ENCODE measurements around the gene MYG1. TPM values are rescaled to one million over a fixed set of nuclear protein-coding genes. Genes with fewer than 3 reads are reported as not detected.

Gene MYG1
- total RNA-seq, 1 experiment from 2014 or later: 32.4 TPM

GRCh38 chr12:53313996-53314395 is 14.5 kb downstream of the MYG1 start:
- no peaks in the 10 kb centered on the region for H3K9me3 Mint-ChIP-seq (ENCODE audit: low read depth, unreplicated experiment)
- no peaks in the 10 kb centered on the region for H3K4me1 Mint-ChIP-seq (ENCODE audit: low read depth, unreplicated experiment)
- no TSS peak for BruUV-seq (replicated peaks)
- peaks cover 27% of the 10 kb centered on the region for H3K36me3 Mint-ChIP-seq (ENCODE audit: insufficient read depth, unreplicated experiment)
- no peak overlapping the region for H3K4me3 Mint-ChIP-seq (ENCODE audit: low read depth, unreplicated experiment)
- no peaks in the 10 kb centered on the region for H3K27me3 Mint-ChIP-seq (ENCODE audit: unreplicated experiment)
- CTCF ChIA-PET: no interaction called here
- intact Hi-C loops (cut with micrococcal nuclease; ENCODE audit: unreplicated experiment): no loop called here
- no peak for DNase-seq
- H3K27ac Mint-ChIP-seq (ENCODE audit: unreplicated experiment): no peak overlapping the region
- TF ChIP-seq CTCF (IDR thresholded peaks at IDR 0.05; ENCODE audit: unreplicated experiment): no peak

DNA sequence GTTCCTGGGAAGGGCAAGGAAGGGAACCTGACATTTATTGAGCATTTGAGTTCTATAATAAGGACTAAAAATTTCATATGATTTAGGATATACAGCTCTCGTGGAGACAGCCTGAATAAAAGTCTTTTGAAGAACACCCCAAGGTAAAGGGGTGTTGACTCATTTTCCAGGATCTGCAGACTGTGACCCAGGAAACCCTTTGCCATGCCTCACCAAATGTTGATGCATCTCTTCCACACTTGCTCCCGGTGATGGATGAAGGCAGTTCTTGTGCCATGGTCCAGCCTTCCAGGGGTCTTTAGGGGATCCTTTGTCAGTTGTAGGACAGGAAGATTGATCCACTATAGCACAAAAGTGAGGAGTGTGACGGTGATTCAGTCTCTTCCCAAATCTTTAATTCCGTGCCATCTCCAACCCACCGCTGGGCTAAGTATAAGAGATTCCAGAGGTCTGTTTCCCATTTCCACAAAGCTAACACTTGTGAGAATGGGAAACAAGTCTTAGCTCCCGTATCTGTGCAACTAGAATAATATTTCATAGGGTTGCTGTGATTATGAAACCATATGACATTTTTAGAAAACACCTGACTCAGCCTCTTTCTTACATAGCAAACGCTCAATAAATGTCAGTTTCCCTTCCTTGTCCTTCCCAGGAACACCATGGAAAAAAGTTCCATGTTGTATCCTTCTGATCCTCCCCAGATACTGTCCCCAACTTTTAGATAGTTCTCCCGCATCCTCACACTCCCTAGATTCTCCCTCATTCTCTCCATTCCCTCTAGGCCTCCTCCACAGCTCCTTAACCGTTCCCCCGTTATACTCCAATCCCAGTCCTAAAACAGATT is 21.1 kb downstream of the MYG1 start:
- H3K27me3 Mint-ChIP-seq (ENCODE audit: unreplicated experiment): no peaks in the 10 kb centered on the region
- intact Hi-C loops (cut with micrococcal nuclease; ENCODE audit: unreplicated experiment): loop anchor here (5.0 kb wide), 1 partner anchor 187 kb away; the partner anchor contains the start of gene NPFF
- TF ChIP-seq CTCF (IDR thresholded peaks at IDR 0.05; ENCODE audit: unreplicated experiment): no peak

DNA sequence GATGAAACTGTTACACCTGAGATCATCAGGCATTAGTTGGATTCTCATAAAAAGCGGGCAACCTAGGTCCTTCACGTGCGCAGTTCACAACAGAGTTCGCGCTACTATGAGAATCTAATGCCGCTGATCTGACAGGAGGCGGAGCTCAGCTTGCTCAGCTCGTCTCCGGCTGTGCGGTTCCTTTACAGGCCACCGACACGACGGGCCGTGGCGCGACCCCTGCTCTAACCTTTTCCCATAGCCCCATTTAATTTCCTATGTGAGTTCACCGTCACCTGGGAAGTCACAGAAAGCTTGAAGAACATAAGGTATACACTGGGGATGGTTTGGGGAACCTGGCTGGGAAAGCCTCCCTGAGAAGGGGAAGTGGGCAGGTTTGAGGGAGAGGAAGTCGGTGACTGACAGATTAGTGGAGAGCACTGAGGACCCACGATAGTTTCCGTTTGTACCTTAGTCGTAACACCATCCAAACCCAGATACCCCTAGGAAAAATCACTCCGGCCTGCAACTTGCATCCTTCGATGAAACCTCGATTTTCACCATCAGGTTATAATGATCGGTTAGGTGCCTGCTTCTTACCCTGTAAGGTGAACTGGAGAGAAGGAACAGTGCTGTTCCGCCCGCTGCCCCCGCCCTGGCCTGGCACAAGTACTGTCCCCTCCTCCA is 24.8 kb downstream of the MYG1 start:
- no peak for TF ChIP-seq CTCF (IDR thresholded peaks at IDR 0.05; ENCODE audit: unreplicated experiment)
- peaks cover 16% of the 10 kb centered on the region for H3K36me3 Mint-ChIP-seq (ENCODE audit: insufficient read depth, unreplicated experiment)
- intact Hi-C loops (cut with micrococcal nuclease; ENCODE audit: unreplicated experiment): loop anchor here (5.0 kb wide), 1 partner anchor 183 kb away; the partner anchor contains the start of gene NPFF
- DNase-seq: no peak
- H3K27me3 Mint-ChIP-seq (ENCODE audit: unreplicated experiment): peaks cover 23% of the 10 kb centered on the region
- H3K9me3 Mint-ChIP-seq (ENCODE audit: low read depth, unreplicated experiment): no peaks in the 10 kb centered on the region
- H3K27ac Mint-ChIP-seq (ENCODE audit: unreplicated experiment): peak overlapping the region; percentile 75
- CTCF ChIA-PET: interaction anchor here (1.2 to 2.1 kb wide), 3 partner anchors 21 to 184 kb away, joined by 3 to 6 read pairs (median 6); no protein-coding TSS in a partner anchor
- BruUV-seq (replicated peaks): no TSS peak
- peak overlapping the region; percentile 58 for H3K4me3 Mint-ChIP-seq (ENCODE audit: low read depth, unreplicated experiment)
- H3K4me1 Mint-ChIP-seq (ENCODE audit: low read depth, unreplicated experiment): peaks cover 12% of the 10 kb centered on the region

More for the DNA sequence above, 21.1 kb downstream of the MYG1 start:
- Mint-ChIP-seq H3K9me3 (ENCODE audit: low read depth, unreplicated experiment) (no peaks in the 10 kb centered on the region), H3K4me3 (ENCODE audit: low read depth, unreplicated experiment) (peak overlapping the region; percentile 82), H3K4me1 (ENCODE audit: low read depth, unreplicated experiment) (peaks cover 12% of the 10 kb centered on the region), H3K36me3 (ENCODE audit: insufficient read depth, unreplicated experiment) (peaks cover 30% of the 10 kb centered on the region), H3K27ac (ENCODE audit: unreplicated experiment) (peak overlapping the region; percentile 73)
- DNase-seq: no peak
- BruUV-seq (replicated peaks): TSS peak; percentile 73
- CTCF ChIA-PET: interaction anchor here (0.6 to 2.1 kb wide), 17 partner anchors 10 to 188 kb away, joined by 3 to 21 read pairs (median 5); partner anchors contain the start of genes MYG1, PFDN5, SP1 and TARBP2

DNA sequence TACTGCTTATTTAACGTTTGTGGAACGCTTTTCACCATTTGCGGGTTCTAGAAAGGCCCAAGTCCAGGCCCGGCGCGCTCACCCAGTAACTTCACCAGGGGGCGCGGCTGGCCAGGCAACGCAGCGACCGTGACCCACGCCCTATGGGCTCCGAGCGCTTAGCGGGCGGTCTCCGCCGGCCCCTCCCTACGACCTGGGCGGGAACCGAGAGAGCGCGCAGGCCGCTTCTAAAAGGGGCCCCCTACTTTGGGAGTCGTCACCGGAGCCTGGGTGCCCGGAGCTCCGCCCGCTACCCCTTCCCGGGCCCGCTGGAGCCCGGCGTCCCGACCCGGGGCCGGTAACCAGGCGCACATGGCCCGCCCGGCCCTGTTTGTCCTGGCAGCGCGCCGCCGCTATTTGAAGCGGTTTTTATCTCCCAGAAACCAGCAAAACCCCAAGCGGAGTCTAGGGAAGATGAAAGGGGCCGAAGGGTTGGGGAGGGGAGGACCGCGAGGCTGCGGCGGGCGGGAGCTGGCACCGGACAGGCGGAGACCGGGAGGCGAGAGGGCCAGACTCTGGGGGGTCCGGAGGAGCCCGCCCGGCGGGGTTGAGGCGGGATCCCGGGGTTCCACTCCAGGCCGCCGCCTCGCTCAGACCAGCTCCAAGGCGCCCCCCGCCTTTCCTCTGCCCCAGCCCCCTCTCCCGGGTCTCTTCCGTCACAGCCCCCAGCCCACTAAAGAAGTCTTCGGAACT is 25.4 kb downstream of the MYG1 start:
- Mint-ChIP-seq H3K9me3 (ENCODE audit: low read depth, unreplicated experiment) (no peaks in the 10 kb centered on the region), H3K27me3 (ENCODE audit: unreplicated experiment) (peaks cover 30% of the 10 kb centered on the region), H3K27ac (ENCODE audit: unreplicated experiment) (peak overlapping the region; percentile 75), H3K4me3 (ENCODE audit: low read depth, unreplicated experiment) (peak overlapping the region; percentile 58), H3K36me3 (ENCODE audit: insufficient read depth, unreplicated experiment) (peaks cover 16% of the 10 kb centered on the region), H3K4me1 (ENCODE audit: low read depth, unreplicated experiment) (peaks cover 12% of the 10 kb centered on the region)
- intact Hi-C loops (cut with micrococcal nuclease; ENCODE audit: unreplicated experiment): loop anchor here (5.0 kb wide), 1 partner anchor 182 kb away; the partner anchor contains the start of gene NPFF
- no TSS peak for BruUV-seq (replicated peaks)
- peak; percentile 53 for TF ChIP-seq CTCF (IDR thresholded peaks at IDR 0.05; ENCODE audit: unreplicated experiment)
- DNase-seq: peak; percentile 87
- CTCF ChIA-PET: interaction anchor here (1.2 to 2.1 kb wide), 2 partner anchors 96 to 184 kb away, joined by 3 to 6 read pairs; no protein-coding TSS in a partner anchor

All from Calu3 (cell line).